BJ (cell line): Measurements from ENCODE around the gene GPBAR1. TPM values are rescaled to one million over a fixed set of nuclear protein-coding genes. Genes with fewer than 3 reads are reported as not detected.

Experiments used
- CTCF ChIA-PET: fragments of 350-600 bp; formaldehyde crosslinking; extraction: SDS; loops from one replicate; lab custom pipeline; 2021; ENCODE audit warnings: antibody characterized with exemption, inconsistent platforms; lab: Yijun Ruan, JAX
- POLR2A ChIA-PET: fragments of 300-600 bp; sonication (Branson Sonifier 250); formaldehyde crosslinking; extraction: SDS; loops from one replicate; lab custom pipeline; 2021; ENCODE audit warnings: antibody characterized with exemption; lab: Charles Lee
- DNase-seq: peaks from one replicate; pipeline ENCODE4 v3.0.0-alpha.2; 2011; ENCODE audit warnings: low read depth
- H3K27me3 ChIP-seq: 2 replicates; pipeline ENCODE4 v1.6.0; 2011; ENCODE audit warnings: low read length; ENCODE audit not compliant: control insufficient read depth, insufficient read depth
- H3K36me3 ChIP-seq: 2 replicates; pipeline ENCODE4 v1.5.1; 2011; ENCODE audit warnings: low read length; ENCODE audit not compliant: control insufficient read depth, insufficient read depth
- H3K4me3 ChIP-seq: 2 replicates; pipeline ENCODE4 v1.5.1; 2011; ENCODE audit warnings: low read depth, mild to moderate bottlenecking, control low read depth, low read length
- polyA plus RNA-seq: library from polyadenylated mRNA; depleted of rRNA; stranded (reverse); fragments of >200 nt; gene quantifications from 2 replicates; pipeline ENCODE4 v1.2.3, GENCODE V29; 2011
- TF ChIP-seq, protein P1 (sequence below): IDR thresholded peaks from 2 replicates; pipeline ENCODE4 v1.5.1; 2011; ENCODE audit warnings: low read depth, mild to moderate bottlenecking, control low read depth, inconsistent platforms, low read length, moderate library complexity; ENCODE audit not compliant: insufficient read depth

GPBAR1 gene
- polyA plus RNA-seq, 1 experiment = not detected

DNA sequence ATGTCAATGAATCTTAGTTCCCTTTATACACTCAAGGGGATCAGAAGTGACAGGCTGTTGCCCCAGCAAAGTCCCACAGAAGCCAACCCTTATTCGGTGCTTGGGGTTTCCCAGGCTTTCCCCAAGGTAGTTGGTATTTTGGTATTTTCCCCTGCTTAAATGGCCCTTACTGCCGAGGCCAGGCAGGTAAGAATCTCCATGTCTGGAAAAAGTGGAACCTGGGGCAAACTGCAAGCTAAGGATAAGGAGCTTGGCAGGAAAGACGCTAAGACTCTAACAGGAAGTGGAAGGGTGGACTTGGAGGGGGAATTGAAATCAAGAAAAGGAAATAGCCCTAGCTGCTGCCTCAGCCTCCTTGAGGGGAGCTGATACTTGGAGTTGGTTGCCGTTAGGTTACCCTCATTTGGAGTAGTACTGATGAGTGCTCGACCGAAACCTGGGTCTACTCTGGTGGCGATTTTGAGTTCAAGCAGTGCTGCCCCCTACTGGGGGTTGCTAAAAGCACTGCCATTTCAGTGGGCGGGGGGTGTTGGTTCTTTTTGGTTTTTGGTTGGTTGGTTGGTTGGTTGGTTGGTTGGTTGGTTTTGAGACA lies 3.3 kb upstream of the GPBAR1 start:
- Histone ChIP-seq H3K27me3 (no peaks in the 10 kb centered on the region), H3K36me3 (peaks cover 12% of the 10 kb centered on the region), H3K4me3 (no peak overlapping the region)
- CTCF ChIA-PET = interaction anchor here (0.6 to 1.6 kb wide), 10 partner anchors 9 to 75 kb away, joined by 3 to 12 read pairs (median 4); no protein-coding TSS in a partner anchor
- TF ChIP-seq, protein P1, sequence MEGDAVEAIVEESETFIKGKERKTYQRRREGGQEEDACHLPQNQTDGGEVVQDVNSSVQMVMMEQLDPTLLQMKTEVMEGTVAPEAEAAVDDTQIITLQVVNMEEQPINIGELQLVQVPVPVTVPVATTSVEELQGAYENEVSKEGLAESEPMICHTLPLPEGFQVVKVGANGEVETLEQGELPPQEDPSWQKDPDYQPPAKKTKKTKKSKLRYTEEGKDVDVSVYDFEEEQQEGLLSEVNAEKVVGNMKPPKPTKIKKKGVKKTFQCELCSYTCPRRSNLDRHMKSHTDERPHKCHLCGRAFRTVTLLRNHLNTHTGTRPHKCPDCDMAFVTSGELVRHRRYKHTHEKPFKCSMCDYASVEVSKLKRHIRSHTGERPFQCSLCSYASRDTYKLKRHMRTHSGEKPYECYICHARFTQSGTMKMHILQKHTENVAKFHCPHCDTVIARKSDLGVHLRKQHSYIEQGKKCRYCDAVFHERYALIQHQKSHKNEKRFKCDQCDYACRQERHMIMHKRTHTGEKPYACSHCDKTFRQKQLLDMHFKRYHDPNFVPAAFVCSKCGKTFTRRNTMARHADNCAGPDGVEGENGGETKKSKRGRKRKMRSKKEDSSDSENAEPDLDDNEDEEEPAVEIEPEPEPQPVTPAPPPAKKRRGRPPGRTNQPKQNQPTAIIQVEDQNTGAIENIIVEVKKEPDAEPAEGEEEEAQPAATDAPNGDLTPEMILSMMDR = peak; percentile 67
- POLR2A ChIA-PET = no interaction called here
- DNase-seq = no peak

DNA sequence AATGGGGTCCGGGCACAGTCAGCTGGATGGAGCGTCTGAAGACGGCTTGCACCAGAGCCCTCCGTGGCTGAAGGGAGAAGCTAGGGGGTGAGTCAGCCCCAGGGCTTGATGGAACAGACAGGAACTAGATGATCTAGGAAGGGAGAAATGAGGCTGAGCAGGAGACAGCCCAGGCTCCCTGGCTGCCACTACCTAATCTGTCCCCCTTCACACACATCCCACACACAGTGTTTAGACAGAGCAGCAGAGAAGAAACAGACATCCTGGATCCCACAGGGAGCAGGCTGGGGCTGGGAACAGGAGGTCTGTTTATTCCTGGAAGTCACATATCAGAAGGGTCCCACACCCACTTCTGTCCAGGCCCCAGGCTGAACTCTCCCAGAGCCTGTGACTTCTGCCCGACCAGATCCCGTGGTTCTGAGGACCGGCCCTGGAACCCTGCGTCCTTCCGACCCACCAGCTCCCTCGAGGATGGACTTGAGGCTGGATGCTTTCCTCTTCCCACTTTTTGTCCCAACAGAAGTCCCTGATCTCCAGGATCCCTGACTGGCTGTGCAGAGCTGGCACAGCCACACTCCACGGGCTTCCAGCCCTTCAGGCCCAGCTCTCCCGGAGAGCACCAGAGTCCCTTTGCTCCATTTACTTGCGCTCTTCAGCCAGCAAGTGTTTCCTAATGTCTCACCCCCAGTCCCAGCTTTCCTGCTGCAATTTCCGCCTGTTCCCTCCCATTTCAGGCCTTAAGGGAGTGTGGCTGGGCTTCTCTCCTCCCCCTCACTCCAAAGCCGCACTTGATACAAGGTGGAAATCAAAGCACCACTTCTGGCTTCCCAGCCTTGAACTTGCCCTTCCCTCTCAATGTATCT lies 1.5 kb upstream of the GPBAR1 start:
- ChIA-PET POLR2A (interaction anchor here (0.5 kb wide), 1 partner anchor 11 kb away, joined by 3 read pairs; the partner anchor contains the start of gene PNKD), CTCF (interaction anchor here (0.5 to 1.9 kb wide), 9 partner anchors 9 to 552 kb away, joined by 3 to 8 read pairs (median 3); partner anchors contain the start of genes CATIP and PNKD)
- no peak overlapping the region for H3K4me3 ChIP-seq
- H3K36me3 ChIP-seq = peaks cover 11% of the 10 kb centered on the region
- no peak for DNase-seq
- H3K27me3 ChIP-seq = no peaks in the 10 kb centered on the region
- TF ChIP-seq, protein P1 = no peak

DNA sequence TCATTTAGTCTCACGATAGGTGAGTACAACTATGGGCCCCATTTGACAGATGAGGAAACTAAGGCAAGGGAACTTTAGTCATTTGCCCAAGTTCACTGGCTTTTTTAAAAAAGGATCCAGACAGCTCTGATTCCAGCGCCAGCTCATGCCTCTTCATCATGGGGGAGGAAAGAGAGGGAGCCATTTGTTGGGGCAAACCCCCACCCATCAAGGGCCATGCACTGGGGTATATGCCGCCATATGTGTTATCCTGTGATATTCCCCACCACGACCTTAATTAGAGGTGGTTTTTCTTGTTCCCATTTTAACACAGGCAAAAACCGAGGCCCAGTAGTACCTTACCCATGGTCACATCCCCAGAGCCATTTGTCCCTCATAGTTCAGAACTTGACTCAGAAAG lies 649 bp upstream of the GPBAR1 start:
- no peak overlapping the region for H3K4me3 ChIP-seq
- DNase-seq = no peak
- TF ChIP-seq, protein P1 = no peak
- ChIA-PET CTCF (interaction anchor here (0.8 kb wide), 1 partner anchor 10 kb away, joined by 4 read pairs; the partner anchor contains the start of gene PNKD), POLR2A (no interaction called here)
- H3K36me3 ChIP-seq = peaks cover 15% of the 10 kb centered on the region
- no peaks in the 10 kb centered on the region for H3K27me3 ChIP-seq

DNA sequence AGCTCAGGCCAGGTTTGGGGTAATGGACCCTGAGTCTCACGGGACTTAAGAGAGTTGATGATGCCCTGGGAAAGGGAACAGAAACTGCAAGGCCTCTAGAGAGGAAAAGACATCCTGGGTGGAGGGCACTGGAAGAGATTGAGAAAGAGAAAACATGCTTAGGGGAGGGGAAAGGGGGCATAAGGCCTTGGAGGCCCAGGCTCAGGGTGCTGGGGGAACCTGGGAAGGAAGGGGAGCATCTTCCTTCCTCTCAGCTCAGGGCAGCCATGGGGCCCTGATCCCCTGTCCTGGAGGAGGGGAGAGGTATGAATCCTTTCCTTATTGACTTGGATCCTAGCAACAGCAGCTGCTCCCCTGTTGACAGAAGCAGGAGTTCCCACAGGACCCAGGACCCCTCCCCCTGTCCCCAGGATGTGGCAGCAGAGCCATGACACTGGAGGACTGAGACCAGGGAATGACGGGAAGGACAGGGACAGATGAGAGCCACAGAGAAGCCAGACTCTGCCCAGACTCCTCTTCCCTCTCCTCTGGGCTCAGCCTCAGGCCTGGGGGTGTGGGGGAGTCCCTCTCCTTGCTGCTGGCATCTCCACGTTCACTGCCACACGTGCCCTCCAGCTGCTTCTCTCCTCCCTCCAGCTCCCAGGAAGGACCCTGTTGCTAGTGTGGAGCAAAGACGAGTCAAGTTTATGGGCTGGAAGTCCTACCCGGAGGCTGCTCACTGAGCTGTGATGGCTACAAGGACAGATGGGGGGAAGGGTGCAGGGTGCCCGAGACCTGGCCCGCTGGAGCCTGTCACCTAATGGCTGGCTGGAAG lies 815 bp downstream of the GPBAR1 start:
- no peak overlapping the region for H3K4me3 ChIP-seq
- H3K27me3 ChIP-seq = no peaks in the 10 kb centered on the region
- TF ChIP-seq, protein P1 = no peak
- ChIA-PET POLR2A (no interaction called here), CTCF (interaction anchor here (0.9 to 1.4 kb wide), 4 partner anchors 10 to 76 kb away, joined by 3 to 4 read pairs (median 3); no protein-coding TSS in a partner anchor)
- no peak for DNase-seq
- peaks cover 25% of the 10 kb centered on the region for H3K36me3 ChIP-seq
